ENCODE results near the gene ZNF281. TPM values are rescaled to one million over a fixed set of nuclear protein-coding genes. Genes with fewer than 3 reads are reported as not detected.
"Not testable (repeated sequence)": the region's sequence is repeated elsewhere in the genome, so short reads cannot be mapped to it uniquely, and the experiment has no call there.

Gene ZNF281
- total RNA-seq, 4 donors from 2014 or later: 10.4 to 14.1 (median 12.4) TPM

GRCh38 chr1:200415789-200416593 is 6.2 kb upstream of the ZNF281 start:
- WGBS: 13% methylated on average over 2 of the region's 2 CpGs
- DNase-seq (ENCODE audit: extremely low spot score): no peak
- Histone ChIP-seq H3K27ac (replicated peaks in 1 of 4) (peak overlapping the region; percentile 59 to 75 (median 68)), H3K27me3 (no peaks in the 10 kb centered on the region), H3K4me3 (no peak overlapping the region), H3K4me1 (peaks cover 12 to 18% (median 17%) of the 10 kb centered on the region in 4 donors), H3K9me3 (no peaks in the 10 kb centered on the region), H3K36me3 (no peaks in the 10 kb centered on the region)
- no peak for TF ChIP-seq POLR2A (IDR thresholded peaks at IDR 0.05; ENCODE audit: low read depth)
- peak; percentile 60 to 82 for TF ChIP-seq POLR2AphosphoS5 (IDR thresholded peaks at IDR 0.05)
- intact Hi-C loops (cut with DNase I): no loop called here

DNA sequence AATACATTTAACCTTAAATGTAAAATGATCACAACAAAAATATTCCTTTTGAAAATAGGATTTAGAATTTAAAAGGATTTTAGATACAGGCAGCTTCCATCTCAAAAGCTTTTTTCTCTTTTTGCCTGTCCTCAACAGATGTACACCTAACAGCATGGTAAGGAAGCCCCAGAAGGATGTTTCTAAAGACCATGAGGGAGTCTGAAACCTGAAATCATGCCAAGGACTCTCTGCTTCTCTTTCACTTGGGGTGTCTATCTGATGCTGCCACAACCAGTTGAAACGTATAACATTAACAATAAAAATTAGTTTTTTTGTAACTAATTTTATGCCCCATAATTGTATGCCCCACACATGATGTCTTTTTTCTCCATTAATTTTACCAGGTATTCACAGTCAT is 5.4 kb upstream of the ZNF281 start:
- intact Hi-C loops (cut with DNase I): no loop called here
- H3K4me3 ChIP-seq: no peak overlapping the region
- TF ChIP-seq, protein P1, sequence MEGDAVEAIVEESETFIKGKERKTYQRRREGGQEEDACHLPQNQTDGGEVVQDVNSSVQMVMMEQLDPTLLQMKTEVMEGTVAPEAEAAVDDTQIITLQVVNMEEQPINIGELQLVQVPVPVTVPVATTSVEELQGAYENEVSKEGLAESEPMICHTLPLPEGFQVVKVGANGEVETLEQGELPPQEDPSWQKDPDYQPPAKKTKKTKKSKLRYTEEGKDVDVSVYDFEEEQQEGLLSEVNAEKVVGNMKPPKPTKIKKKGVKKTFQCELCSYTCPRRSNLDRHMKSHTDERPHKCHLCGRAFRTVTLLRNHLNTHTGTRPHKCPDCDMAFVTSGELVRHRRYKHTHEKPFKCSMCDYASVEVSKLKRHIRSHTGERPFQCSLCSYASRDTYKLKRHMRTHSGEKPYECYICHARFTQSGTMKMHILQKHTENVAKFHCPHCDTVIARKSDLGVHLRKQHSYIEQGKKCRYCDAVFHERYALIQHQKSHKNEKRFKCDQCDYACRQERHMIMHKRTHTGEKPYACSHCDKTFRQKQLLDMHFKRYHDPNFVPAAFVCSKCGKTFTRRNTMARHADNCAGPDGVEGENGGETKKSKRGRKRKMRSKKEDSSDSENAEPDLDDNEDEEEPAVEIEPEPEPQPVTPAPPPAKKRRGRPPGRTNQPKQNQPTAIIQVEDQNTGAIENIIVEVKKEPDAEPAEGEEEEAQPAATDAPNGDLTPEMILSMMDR (IDR thresholded peaks at IDR 0.05): no peak
- TF ChIP-seq POLR2A (IDR thresholded peaks at IDR 0.05; ENCODE audit: low read depth): no peak
- no peak for TF ChIP-seq POLR2AphosphoS5 (IDR thresholded peaks at IDR 0.05)
- TF ChIP-seq EP300 (IDR thresholded peaks at IDR 0.05): no peak

GRCh38 chr1:200414657-200415056 is 4.8 kb upstream of the ZNF281 start:
- Histone ChIP-seq H3K4me1 (peaks cover 15 to 25% (median 23%) of the 10 kb centered on the region in 4 donors), H3K27ac (replicated peaks in 1 of 4) (no peak overlapping the region), H3K36me3 (no peaks in the 10 kb centered on the region), H3K4me3 (no peak overlapping the region), H3K9me3 (no peaks in the 10 kb centered on the region), H3K27me3 (no peaks in the 10 kb centered on the region)
- WGBS: 99% methylated on average over 4 of the region's 4 CpGs
- intact Hi-C loops (cut with DNase I): no loop called here
- TF ChIP-seq EP300 (IDR thresholded peaks at IDR 0.05): no peak
- no peak for TF ChIP-seq POLR2A (IDR thresholded peaks at IDR 0.05; ENCODE audit: low read depth)
- TF ChIP-seq, protein P1 (IDR thresholded peaks at IDR 0.05): no peak
- no peak for TF ChIP-seq POLR2AphosphoS5 (IDR thresholded peaks at IDR 0.05)
- no peak for DNase-seq (ENCODE audit: extremely low spot score)

More for the DNA sequence above, 5.4 kb upstream of the ZNF281 start:
- Histone ChIP-seq H3K27me3 (no peaks in the 10 kb centered on the region), H3K4me1 (peaks cover 15 to 24% (median 22%) of the 10 kb centered on the region in 4 donors), H3K9me3 (no peaks in the 10 kb centered on the region), H3K36me3 (no peaks in the 10 kb centered on the region), H3K27ac (replicated peaks in 1 of 4) (peak overlapping the region; percentile 59 to 75 (median 68))
- WGBS: 57% methylated on average over 1 of the region's 1 CpG
- DNase-seq (ENCODE audit: extremely low spot score): no peak

GRCh38 chr1:200413766-200414165 is 3.9 kb upstream of the ZNF281 start:
- H3K36me3 ChIP-seq; DNase-seq (ENCODE audit: extremely low spot score); H3K4me3 ChIP-seq; H3K27ac ChIP-seq (replicated peaks in 1 of 4); H3K27me3 ChIP-seq; intact Hi-C loops (cut with DNase I); H3K9me3 ChIP-seq: not testable (repeated sequence)
- peaks cover 19 to 30% (median 27%) of the 10 kb centered on the region in 4 donors for H3K4me1 ChIP-seq
- WGBS: 91% methylated on average over 11 of the region's 11 CpGs

DNA sequence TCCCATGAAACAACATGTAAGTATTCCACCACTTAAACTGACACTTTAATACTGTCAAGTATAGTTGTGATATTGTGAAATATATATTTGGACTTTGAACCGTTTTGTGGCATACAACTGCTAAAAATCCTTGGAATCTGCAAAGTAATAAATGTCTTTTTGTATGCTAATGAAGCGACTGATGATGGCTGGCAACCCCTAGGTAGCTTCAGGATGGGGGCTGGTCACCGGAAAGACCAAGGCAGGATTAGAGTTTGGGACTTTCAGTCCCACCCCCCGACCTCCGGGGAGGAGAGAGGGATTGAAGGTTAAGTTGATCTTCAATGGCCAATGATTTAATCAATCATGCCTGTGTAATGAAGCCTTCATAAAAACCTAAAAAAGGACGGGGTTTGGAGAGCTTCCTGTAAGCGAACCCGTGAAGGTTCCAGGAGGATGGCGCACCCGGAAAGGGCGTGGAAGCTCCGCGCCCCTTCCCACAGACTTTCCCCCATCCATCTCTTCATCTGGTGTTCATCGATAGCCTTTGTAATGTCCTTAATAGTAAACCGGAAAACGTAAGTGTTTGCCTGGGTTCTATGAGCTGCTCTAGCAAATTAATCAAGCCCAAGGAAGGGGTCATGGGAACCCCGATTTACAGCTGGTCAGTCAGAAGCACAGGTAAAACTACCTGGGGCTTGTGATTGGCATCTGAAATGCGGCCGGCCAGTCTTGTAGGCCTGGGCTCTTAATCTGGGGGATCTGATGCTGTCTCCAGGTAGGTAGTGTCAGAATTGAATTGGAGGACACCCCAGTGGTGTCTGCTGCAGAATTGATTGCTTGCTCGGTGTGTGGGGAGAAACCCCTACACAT is 1.8 kb upstream of the ZNF281 start:
- intact Hi-C loops (cut with DNase I): no loop called here
- TF ChIP-seq, protein P1 (IDR thresholded peaks at IDR 0.05): no peak
- TF ChIP-seq EP300 (IDR thresholded peaks at IDR 0.05): no peak
- no peak for TF ChIP-seq POLR2AphosphoS5 (IDR thresholded peaks at IDR 0.05)
- TF ChIP-seq POLR2A (IDR thresholded peaks at IDR 0.05; ENCODE audit: low read depth): no peak
- Histone ChIP-seq H3K27ac (replicated peaks in 1 of 4) (no peak overlapping the region), H3K36me3 (peaks cover 0 to 8% (median 0%) of the 10 kb centered on the region in 4 donors), H3K27me3 (no peaks in the 10 kb centered on the region), H3K4me3 (no peak overlapping the region), H3K9me3 (no peaks in the 10 kb centered on the region), H3K4me1 (peaks cover 40 to 48% (median 47%) of the 10 kb centered on the region in 4 donors)
- 57% methylated on average over 20 of the region's 20 CpGs for WGBS
- DNase-seq (ENCODE audit: extremely low spot score): no peak

All from esophagus muscularis mucosa (tissue), 4 donors.